Right lobe of liver (tissue), 6 donors: ENCODE data around the gene ACSL3. TPM values are rescaled to one million over a fixed set of nuclear protein-coding genes. Genes with fewer than 3 reads are reported as not detected.

Source experiments
- ATAC-seq, 4 donors: fragments of 200-7000 bp; cut with Tn5 transposase; one replicate each; pipeline ENCODE4 v1.9.1; 2020; ENCODE audit warnings: mild to moderate bottlenecking in 4 of 4, moderate library complexity in 4 of 4
- DNase-seq, 3 donors: peaks; one replicate each; pipeline ENCODE4 v3.0.0-alpha.2; 2020
- H3K27ac ChIP-seq, 3 donors: fragments of 200-600 bp; one replicate each; pipeline ENCODE4 v1.8.0; 2022
- H3K27me3 ChIP-seq, 2 donors: fragments of 200-600 bp; one replicate each; pipeline ENCODE4 v1.8.0; 2022
- H3K36me3 ChIP-seq, 4 donors: fragments of 200-600 bp; sonication (generic) in 1 of 4; one replicate each; pipeline versions ENCODE4 v1.5.1 to v1.8.0; 2017 to 2022; ENCODE audit warnings: control low read depth in 1 of 4
- H3K4me1 ChIP-seq, 4 donors: fragments of 200-600 bp; sonication (generic) in 1 of 4; one replicate each; pipeline versions ENCODE4 v1.5.1 to v1.8.0; 2017 to 2022; ENCODE audit warnings: control low read depth in 1 of 4
- H3K4me3 ChIP-seq, 3 donors: fragments of 200-600 bp; one replicate each; pipeline ENCODE4 v1.8.0; 2022
- H3K9me3 ChIP-seq, 4 donors: fragments of 200-600 bp; sonication (generic) in 1 of 4; one replicate each; pipeline versions ENCODE4 v1.5.1 to v1.8.0; 2017 to 2022; ENCODE audit warnings: control low read depth in 1 of 4
- POLR2A ChIP-seq: fragments of 450-650 bp; IDR thresholded peaks from one replicate; pipeline ENCODE4 v1.6.1; 2017; ENCODE audit warnings: antibody characterized with exemption, mild to moderate bottlenecking
- WGBS: methylation state at CpG from one replicate; pipeline ENCODE4 v1.1.6; 2018; ENCODE audit warnings: low coverage, low lambda C conversion rate; ENCODE audit not compliant: insufficient coverage; ENCODE audit errors: missing lambda C conversion rate; 5-methylcytosine and 5-hydroxymethylcytosine counted together
- intact Hi-C, 2 donors: fragments of 100-400 bp; cut with DNase I; formaldehyde crosslinking; loops; one replicate each; pipeline versions ENCODE4 v1.11.2 to v1.14.1; 2022
- total RNA-seq, 6 experiments: library from RNA; depleted of rRNA in 2 of 6; stranded (reverse); fragments of >200 nt in 2 of 6; fragmentation: NEBNext Ultra II Directional in 3 of 6; extraction: Animal tissue kit (Norgen Biotek cat#: 25700) in 3 of 6; gene quantifications; one replicate each; pipeline versions ENCODE4 v1.1.0 to v1.2.4, GENCODE V29; 2016 to 2023
- TF ChIP-seq, protein P1 (sequence below), 4 donors: fragments of 200-600 bp in 3 of 4; fragments of 450-650 bp in 1 of 4; IDR thresholded peaks; one replicate each; pipeline versions ENCODE4 v1.5.1 to v1.8.0; 2016 to 2022; ENCODE audit warnings: antibody characterized with exemption in 4 of 4, mild to moderate bottlenecking in 2 of 4
- donor health status: DM: no; HTN: yes; CAD: no.
- donor health status: DM: no; HTN: no; CAD: no.
- donor health status: DM: no; HTN: no; CAD: no.
- donor health status: DM: no; HTN: yes; CAD: no.
- donor health status: DM: no; HTN: yes; CAD: no.

Gene ACSL3
- total RNA-seq, 6 experiments from 2014 or later = 31.1 to 73.0 (median 49.9) TPM

DNA sequence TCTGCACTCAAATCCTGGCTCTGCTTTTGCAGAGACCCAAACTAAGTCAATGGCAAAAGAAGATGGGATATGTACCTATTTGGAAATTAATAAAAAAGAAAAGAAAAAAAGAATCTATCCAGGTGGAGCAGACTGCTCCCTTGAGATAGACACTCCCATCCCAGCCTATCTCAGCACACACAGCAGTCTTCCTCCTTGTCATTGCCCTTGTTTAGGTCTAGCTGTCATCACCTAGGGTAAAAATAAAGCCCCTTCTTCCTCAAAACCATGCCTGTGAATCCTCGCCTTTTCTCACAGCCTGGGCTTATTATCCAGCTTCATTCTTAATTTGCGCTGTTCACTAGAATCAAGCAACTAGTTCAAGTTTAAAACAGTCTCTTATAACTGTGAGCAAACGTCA lies 30.7 kb upstream of the ACSL3 start:
- no peaks in the 10 kb centered on the region for H3K9me3 ChIP-seq
- DNase-seq (no peak), ATAC-seq (no peak)
- no peaks in the 10 kb centered on the region for H3K27me3 ChIP-seq
- no peak overlapping the region for H3K4me3 ChIP-seq
- TF ChIP-seq POLR2A = no peak
- TF ChIP-seq, protein P1, sequence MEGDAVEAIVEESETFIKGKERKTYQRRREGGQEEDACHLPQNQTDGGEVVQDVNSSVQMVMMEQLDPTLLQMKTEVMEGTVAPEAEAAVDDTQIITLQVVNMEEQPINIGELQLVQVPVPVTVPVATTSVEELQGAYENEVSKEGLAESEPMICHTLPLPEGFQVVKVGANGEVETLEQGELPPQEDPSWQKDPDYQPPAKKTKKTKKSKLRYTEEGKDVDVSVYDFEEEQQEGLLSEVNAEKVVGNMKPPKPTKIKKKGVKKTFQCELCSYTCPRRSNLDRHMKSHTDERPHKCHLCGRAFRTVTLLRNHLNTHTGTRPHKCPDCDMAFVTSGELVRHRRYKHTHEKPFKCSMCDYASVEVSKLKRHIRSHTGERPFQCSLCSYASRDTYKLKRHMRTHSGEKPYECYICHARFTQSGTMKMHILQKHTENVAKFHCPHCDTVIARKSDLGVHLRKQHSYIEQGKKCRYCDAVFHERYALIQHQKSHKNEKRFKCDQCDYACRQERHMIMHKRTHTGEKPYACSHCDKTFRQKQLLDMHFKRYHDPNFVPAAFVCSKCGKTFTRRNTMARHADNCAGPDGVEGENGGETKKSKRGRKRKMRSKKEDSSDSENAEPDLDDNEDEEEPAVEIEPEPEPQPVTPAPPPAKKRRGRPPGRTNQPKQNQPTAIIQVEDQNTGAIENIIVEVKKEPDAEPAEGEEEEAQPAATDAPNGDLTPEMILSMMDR (IDR thresholded peaks at IDR 0.05) = no peak
- WGBS = 74% methylated on average over 3 of the region's 3 CpGs
- intact Hi-C loops = no loop called here
- no peaks in the 10 kb centered on the region for H3K4me1 ChIP-seq
- H3K36me3 ChIP-seq = no peaks in the 10 kb centered on the region
- no peak overlapping the region for H3K27ac ChIP-seq

DNA sequence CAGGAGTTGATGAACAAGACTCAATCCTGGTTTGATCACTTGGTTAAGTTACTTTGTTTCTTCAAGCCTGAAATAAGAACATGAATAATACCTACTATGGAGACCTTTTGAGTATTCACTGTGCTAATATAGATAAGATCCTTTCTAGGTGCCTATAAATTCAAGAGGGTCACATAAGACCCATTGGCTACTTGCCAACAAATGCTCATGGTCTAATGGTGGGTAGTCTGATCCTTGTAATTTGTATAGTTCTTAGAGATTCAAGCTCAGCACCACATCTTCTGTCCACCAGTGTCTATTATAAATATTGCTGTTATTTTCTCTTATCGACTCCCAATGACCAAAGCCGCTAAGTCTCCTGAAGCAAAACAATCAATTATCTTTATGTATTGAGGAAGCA lies 27.4 kb upstream of the ACSL3 start:
- TF ChIP-seq, protein P1 (IDR thresholded peaks at IDR 0.05) = no peak
- TF ChIP-seq POLR2A = no peak
- Histone ChIP-seq H3K9me3 (no peaks in the 10 kb centered on the region), H3K36me3 (no peaks in the 10 kb centered on the region), H3K4me1 (no peaks in the 10 kb centered on the region), H3K4me3 (no peak overlapping the region), H3K27me3 (no peaks in the 10 kb centered on the region), H3K27ac (no peak overlapping the region)
- intact Hi-C loops = no loop called here
- ATAC-seq (no peak), DNase-seq (no peak)
- 97% methylated on average over 2 of the region's 2 CpGs for WGBS

DNA sequence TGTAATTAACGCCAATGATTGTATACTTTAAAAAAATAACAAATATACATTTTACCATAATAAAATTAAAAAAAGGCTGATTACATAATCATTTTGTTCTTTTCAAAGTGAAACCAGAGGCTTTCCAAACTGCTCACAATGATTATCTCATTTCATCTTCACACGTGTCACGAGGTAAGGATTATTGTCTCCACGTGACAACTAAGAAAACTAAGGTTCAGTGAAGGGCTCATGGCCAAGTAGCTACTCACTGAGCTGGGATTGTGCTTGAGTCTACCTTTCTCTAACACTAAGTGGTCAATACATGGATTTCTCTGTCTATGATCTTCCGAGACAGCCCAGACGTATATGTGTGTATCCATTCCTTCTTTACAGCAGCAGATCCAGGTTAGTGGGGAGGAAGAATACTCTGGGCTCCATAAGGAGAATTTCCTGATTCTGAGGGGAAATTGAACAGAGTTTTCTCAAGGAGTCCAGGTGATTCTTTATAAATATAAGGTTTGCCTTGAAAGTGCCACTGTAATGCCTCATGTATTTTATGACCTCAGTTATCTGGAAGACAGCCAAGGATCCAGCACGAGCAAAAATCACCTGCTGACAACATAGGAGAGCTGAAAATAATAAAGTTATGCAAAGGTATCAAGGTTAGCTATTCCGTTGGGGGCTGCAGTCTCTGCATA lies 25.6 kb upstream of the ACSL3 start:
- no peak for DNase-seq
- no peak overlapping the region for H3K4me3 ChIP-seq
- intact Hi-C loops = no loop called here
- no peak overlapping the region for H3K27ac ChIP-seq
- no peaks in the 10 kb centered on the region for H3K4me1 ChIP-seq
- no peaks in the 10 kb centered on the region for H3K9me3 ChIP-seq
- TF ChIP-seq, protein P1 (IDR thresholded peaks at IDR 0.05) = no peak
- TF ChIP-seq POLR2A = no peak
- H3K27me3 ChIP-seq = no peaks in the 10 kb centered on the region
- ATAC-seq = peak in 1 of 4 donors; percentile 17
- H3K36me3 ChIP-seq = no peaks in the 10 kb centered on the region
- 56% methylated on average over 8 of the region's 8 CpGs for WGBS

DNA sequence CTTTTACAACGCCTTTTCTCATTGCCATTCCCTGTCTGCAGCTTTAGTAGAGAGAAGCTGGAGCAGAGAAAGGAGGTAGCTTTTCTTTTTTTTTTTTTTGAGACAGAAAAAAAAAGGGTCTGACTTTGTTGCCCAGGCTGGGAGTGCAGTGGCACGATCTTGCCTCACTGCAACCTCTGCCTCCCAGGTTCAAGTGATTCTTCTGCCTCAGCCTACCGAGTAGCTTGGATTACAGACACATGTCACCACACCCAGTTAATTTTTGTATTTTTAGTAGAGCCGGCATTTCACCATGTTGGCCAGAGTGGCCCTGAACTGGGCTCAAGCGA lies 25.0 kb upstream of the ACSL3 start:
- Histone ChIP-seq H3K4me1 (no peaks in the 10 kb centered on the region), H3K4me3 (no peak overlapping the region), H3K9me3 (no peaks in the 10 kb centered on the region), H3K36me3 (no peaks in the 10 kb centered on the region), H3K27ac (no peak overlapping the region), H3K27me3 (no peaks in the 10 kb centered on the region)
- intact Hi-C loops = no loop called here
- no peak for DNase-seq
- no peak for TF ChIP-seq POLR2A
- TF ChIP-seq, protein P1 (IDR thresholded peaks at IDR 0.05) = no peak
- 88% methylated on average over 5 of the region's 5 CpGs for WGBS
- ATAC-seq = no peak
